ACHN (cell line): ENCODE measurements around the gene ARID1B.
A peak's percentile ranks its signal among the peaks of the same experiment; 100 is the strongest.
"Not testable (repeated sequence)": the region's sequence is repeated elsewhere in the genome, so short reads cannot be mapped to it uniquely, and the experiment has no call there.

Source experiments
- DNase-seq: peaks from one replicate; pipeline ENCODE4 v3.0.0-alpha.2; 2015
- in situ Hi-C: cut with HindIII; loops from 2 replicates; pipeline ENCODE4 v1.10.0; 2017; ENCODE audit warnings: low sequenced_read_pairs, low pct_ligation_motif_present, low pct_unique_long_range_greater_than_20kb

ARID1B gene

DNA sequence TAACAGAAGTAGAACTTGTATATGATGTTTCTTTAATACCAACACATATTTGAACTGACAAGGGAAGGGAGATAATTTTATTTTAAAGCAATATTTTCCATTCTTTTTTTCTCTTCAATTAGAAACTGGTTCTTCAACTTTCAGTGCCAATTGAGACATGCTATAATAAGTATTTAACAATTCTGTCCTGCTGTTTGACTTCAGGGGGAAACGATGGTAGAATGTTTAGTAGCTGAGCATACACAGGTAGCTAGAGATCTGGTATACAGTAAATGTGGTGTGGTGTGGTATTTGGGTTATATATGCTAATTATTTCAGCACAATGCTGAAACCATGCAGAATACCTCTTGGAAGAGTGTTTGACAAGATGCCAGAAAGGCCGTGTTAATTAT lies 156.9 kb downstream of the ARID1B start:
- in situ Hi-C loops, result no loop called here
- no peak for DNase-seq

DNA sequence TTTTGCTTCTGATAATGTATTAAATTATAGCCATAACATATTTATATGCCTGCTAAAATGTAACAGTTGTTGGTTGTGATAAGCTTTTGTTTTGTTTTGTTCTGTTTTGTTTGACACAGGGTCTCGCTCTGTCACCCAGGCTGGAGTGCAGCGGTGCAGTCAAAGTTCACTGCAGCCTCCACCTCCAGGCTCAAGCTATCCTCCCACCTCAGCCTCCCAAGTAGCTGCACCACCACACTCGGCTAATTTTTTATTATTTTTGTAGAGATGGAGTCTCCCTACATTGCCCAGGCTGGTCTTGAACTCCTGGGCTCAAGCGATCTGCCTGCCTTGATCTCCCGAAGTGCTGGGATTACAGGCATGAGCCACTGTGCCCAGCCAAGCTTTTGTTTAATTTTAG lies 157.8 kb downstream of the ARID1B start:
- in situ Hi-C loops, result no loop called here
- DNase-seq, result no peak

DNA sequence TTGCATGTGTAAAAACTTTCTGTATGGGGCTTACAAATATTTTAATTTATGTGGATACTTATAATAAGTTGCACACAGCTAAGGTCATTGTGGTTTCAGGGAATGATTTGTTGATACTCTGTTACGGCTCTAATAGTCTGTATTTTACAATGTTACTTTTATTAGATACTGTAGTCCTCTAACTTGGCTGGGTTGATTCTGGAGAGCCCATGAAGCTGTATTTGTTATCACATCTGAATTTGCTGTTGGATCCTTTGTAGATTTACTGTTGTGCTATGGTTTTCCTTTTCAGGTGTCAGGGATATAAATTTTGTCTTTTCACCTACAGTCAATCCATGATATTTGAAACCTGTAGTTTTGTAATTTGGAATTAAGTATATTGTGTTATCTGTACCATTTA lies 161.0 kb downstream of the ARID1B start:
- in situ Hi-C loops, result no loop called here
- DNase-seq, result no peak

DNA sequence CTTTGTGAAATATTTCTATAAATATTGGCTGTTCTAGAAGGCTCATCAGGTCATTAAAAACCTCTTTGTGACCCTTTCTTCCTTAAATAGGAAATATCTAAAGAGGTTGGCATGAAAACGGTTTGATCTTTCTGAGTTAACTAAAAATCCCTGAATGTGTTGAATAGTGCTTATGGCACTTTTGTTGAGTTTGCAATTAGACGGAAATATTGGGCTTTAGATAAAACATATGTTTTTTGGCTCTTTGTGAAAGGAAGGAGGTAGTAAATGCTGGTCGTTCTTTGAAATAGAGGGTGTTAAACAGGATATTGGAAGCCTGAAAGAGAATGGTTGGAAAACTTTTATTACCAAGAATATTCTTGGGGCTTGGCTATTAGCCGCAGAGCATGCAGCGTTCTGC lies 163.0 kb downstream of the ARID1B start:
- in situ Hi-C loops, result no loop called here
- no peak for DNase-seq

DNA sequence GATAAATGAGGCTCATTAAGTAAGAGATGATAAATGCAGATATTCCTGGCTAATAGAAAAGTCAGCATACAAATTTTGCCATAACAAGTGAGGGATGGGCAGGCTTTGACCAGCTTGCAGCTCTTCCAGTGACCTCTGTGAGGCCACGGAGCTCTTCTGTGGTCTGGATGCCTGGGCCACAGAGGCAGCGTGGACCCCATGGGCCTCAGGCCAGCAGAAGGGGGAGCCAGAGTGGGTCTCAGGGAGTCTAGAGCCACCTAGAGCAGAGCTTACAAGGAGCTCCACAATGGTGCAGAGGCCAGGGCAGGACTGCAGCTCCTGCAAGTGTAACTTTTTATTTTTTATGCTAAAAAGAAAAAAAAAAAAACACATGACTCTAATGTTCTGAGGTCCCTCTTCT lies 165.1 kb downstream of the ARID1B start:
- DNase-seq, result no peak
- in situ Hi-C loops, result no loop called here

DNA sequence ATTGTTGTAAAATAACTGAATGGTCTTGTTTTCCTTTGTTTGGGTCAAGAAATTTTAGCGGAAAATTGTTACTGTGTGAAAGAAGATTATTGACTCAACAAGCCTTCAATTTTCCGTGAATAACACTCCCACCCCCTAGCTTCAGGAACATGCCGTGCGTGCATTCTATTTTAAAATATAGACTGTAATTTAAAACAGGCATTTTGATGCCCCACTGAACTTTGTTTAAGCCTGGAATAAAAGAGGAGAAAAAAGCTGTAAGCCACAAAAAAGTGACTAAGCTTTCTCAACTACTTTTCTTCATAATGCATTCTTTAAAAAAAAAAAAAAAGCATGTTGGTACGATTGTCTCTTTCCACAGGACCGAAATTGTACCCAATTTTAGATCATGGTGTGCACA lies 166.0 kb downstream of the ARID1B start:
- DNase-seq, result no peak
- in situ Hi-C loops, result no loop called here

DNA sequence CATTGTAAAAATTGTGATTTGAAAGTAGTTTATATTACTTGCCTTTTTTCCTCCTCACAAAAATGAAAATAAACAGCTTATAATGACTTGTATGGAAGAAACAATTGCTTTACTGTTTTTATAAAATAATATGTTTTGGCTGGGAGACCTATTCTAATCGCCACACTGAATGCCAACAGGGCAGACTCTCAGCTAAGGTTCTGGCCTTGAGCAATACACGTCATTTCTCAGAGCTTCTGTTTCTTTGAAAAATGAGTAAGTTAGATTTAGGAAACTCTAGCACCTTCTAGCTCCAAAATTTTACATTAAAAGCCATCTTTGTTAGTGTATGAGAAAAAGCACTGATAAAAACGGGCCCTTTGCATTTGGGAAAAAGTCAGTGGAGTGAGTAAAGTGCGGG lies 166.6 kb downstream of the ARID1B start:
- no peak for DNase-seq
- in situ Hi-C loops, result no loop called here

DNA sequence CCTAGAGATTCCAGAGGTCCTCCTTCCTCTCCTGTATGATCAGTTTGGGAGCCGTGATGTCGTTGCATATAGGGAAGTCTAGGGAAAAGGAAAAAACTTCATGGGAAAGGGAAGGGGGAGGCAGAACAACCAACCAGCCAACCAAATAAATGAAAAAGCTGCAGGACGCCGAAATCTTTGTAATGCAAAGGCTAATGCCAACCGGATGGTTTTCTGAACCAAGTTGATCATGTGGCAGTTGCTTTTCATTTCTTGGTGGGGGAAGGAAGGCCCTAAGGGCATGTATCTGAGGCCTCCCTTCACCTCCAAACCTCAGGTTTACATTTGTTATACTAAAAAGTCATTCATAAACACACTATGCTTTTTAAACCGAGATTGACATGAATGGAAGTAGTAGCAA lies 167.2 kb downstream of the ARID1B start:
- no peak for DNase-seq
- in situ Hi-C loops, result no loop called here

DNA sequence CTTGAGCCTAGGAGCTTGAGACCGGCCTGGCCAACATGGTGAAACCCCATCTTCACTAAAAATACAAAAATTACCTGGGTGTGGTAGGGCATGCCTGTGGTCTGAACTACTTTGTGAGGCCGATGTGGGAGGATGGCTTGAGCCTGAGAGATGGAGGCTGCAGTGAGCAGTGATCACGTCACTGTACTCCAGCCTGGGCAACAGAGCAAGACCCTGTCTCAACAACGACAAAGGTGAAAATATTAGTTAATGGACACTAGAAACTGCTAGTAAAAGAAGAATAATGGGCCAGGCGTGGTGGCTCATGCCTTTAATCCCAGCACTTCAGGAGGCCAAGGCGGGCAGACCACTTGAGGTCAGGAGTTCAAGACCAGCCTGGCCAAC lies 168.6 kb downstream of the ARID1B start:
- DNase-seq, in situ Hi-C loops: not testable (repeated sequence)

DNA sequence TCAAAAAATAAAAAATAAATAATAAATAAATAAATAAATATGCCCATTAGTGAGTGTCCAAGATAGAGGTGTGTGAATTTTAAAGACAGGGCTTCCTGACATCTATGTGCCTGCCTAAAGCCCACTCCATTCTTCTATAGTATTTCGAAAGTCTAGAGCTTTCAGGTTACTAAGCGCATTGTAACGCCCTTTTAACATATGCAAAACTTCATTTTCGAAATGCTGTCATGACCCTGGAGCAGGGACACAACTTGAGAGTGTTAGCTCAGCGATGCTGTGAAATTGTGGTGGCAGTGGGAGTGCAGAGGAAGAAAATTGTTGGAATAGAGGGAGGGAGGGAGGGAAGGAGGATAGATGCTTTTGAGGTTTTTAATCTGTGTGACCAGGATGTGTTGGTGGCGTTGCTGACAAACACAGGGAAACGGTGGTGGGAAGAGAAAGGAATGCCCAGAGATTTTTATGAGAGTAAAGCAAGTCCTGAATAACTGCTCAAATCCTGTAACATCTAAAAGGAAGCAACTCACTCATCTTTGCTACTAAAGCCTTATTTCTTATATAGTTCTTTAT lies 169.3 kb downstream of the ARID1B start:
- in situ Hi-C loops, result no loop called here

DNA sequence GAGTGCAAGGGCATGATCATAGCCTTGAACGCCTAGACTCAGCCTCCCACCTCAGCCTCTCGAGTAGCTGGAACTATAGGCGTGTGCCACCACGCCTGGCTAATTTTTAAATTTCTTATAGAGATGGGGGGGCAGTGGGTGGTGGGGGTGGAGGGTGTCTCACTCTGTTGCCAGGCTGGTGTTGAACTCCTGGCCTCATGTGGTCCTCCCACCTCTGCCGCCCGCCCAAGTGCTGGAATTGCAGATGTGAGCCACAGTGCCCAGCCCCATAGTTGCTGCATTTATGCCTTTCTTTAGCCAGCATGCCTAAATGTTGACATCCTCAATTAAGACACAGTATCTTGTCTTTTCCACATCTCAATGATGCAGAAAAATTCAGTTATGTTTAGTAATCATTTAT lies 171.1 kb downstream of the ARID1B start:
- DNase-seq, result no peak
- in situ Hi-C loops, result no loop called here

More for the DNA sequence above, 169.3 kb downstream of the ARID1B start:
- DNase-seq, result no peak

DNA sequence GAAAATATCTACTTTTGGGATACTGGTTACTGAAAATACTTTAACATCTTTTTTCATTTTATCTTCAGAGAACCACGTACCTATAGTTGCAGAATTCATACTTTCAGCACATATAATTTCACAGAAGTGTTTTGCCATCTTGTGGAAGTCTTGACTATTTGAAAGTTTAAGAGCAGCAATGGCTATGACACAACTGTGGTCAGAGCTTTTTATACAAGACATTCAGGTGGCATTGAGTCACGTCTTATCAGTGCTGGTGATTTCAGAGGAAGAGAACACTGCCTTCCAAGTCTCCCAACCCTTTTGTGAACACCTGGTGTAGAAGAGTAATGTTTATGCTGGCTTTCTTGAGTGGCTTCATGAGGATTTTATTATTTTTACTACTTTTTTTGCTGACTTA lies 171.6 kb downstream of the ARID1B start:
- in situ Hi-C loops, result no loop called here
- peak; percentile 77 for DNase-seq

DNA sequence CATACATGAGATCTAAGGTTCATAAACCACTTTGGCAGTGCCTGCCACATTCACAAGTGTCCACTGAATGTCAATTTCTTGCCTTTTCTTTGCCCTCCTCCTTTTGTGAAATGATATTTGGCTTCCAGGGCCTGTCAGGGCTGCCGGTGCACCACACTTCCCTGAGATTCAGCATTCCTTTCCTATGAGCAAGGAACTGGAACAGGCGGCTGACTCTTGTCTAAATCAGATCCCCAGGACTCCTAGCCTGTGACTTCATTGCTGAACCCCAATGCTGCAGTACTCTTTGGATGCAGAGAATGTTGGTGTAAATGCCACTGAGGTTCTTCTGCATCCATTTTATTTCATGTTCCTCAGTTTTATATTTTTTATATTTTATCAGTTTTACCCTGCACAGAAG lies 172.2 kb downstream of the ARID1B start:
- DNase-seq, result peak; percentile 79
- in situ Hi-C loops, result no loop called here

DNA sequence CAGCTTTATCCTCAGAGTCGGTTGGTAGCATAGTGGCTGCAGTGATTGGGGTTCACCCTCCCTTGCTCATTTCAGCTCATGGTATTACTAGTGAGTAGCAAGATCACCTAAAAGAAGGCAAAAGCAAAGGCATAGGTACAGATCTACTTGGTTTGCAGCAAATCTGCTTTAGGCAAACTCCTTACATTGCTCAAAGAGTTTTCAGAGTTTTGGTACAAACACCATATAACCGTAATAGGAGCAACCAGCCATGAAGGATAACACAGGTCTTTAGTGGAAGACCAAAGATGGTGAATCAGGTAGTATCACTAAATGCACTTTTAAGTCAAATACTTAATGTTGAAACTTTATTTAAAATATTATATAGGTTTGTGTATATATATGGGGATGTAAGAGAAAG lies 172.9 kb downstream of the ARID1B start:
- DNase-seq, result no peak
- in situ Hi-C loops, result no loop called here

DNA sequence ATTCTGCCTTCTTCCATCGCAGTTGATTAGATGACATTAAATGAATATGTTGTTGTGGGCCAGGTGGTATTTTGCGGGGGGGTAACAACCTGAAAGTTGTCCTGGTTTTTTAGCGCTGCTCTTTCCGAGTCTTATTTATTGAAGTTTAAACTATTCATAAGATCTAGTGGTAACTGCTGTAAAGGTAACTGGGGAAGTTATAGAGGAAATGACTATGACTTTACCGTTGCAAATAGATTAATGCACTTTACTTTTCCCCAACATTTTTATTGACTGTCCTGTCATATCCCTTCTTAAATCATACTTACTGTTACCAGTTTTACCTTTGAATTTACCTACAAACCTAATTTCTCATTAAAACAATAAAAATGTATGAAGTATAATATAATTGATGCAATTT lies 173.4 kb downstream of the ARID1B start:
- in situ Hi-C loops, result no loop called here
- DNase-seq, result no peak

DNA sequence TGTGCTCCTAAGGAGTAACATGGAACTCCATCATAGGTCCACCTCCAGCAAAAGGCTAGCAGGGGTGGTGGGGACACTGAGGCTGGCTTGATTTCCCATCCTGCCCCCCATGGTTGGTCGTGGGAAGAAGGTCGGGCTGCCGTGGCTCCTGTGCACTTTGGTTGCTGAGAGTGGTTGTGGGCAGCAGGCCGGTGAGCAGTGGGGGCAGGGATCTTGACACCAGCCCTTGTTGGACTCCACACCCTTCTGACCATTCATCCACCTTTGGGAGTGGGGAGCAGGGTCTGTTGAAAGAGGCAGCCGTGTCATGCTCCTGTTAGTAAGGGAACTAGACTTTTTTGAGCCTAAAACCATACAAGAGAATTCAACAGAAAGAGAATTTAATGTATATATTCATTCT lies 175.2 kb downstream of the ARID1B start:
- in situ Hi-C loops, result no loop called here
- no peak for DNase-seq

DNA sequence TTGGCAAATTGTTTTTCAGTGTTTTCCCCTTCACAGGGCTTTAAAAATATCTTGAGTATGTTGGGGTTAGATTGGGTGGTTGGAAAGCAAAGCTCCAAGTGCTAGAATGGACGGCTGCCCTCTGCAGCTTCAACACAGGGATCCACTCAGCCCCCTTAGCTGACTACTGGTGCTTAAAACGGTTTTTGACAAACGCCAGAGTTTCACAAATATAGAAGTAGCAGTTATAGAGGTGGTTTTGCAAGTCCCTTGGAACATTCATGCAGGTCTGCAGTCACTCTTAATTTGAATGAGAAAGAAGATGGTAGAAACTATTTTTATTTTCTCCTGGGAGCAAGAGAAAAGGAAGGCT lies 175.9 kb downstream of the ARID1B start:
- DNase-seq, result peak; percentile 23

DNA sequence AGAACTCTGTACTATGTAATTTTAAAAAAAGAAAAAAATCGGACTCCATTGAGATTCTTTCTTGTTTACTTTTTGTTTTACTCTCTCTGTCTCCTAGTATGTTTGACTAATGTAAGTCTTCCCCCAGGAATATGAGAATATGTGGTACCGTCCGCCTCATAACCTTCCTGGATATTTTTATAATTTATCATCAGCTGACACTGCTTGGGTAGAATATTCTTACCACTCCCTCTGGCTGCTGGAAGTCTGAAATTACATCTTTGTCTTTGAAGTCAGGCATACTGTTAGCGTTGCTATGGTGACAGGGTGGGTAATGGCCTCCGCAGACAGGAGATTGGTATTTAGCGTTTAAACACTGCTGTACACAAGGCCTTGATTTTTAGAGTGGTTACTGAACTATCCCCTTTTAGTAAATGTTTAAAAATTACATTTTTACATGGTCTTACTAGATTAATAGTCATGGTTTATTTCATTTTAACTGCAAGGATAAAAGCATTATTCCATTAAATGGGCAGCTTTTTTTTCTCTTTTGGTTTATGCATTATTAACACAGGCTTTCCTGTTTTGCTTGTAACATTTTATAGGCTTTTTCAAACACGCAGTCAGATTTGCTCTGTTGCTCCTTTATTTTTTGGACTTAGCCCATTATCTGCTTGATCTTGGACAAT lies 176.4 kb downstream of the ARID1B start:
- peak; percentile 87 for DNase-seq
- in situ Hi-C loops, result no loop called here

More for the DNA sequence above, 175.9 kb downstream of the ARID1B start:
- in situ Hi-C loops, result no loop called here

DNA sequence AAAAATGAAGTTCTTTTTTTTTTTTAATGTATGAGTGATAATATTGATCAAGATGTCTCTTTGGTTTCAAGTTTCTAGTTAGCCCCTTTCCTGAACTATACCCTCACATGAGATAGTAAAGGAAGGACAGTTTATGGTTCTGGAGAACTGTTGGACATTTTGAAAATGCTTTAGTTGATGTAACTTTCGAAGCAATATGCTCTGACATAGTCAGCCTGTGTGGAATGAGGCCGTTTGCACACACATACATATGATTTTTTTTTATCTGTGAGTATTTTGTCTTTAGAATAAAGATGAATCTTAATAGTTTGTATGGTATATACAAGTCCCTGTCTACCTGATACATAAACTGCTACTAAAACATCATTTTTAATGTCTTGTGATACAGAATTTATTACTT lies 177.0 kb downstream of the ARID1B start:
- no peak for DNase-seq
- in situ Hi-C loops, result no loop called here

DNA sequence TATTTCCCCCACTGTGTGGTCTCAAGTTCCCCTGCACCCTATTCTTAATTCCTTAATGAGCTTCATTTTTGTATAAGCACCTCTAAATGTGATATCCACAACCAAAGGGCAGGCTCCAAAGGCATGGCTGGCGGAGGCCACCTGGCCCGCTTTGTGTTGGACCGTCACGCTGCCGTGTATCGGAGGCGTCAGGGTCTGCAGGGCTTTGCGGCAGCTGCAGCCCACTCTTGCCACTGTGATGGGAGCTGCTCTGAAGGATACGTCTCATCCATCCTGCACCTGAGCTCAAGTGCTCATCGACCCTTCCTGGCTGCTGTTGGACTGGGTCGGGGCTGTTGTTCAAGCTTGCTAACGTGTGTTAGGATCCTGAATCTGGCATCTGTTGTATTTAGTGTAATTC lies 177.6 kb downstream of the ARID1B start:
- in situ Hi-C loops, result no loop called here
- DNase-seq, result no peak
